NCI-H82 treated with DMSO at 0.1 percent for 48 hours (cell line): Measurements from ENCODE around the gene TRABD2B.

Source experiments
- DNase-seq: peaks from one replicate; lab custom pipeline; 2025; ENCODE audit not compliant: unreplicated experiment; lab: John Stamatoyannopoulos, UW

TRABD2B gene

GRCh38 chr1:47886141-47886540 lies 111.0 kb downstream of the TRABD2B start:
- no peak for DNase-seq

GRCh38 chr1:47885062-47885830 lies 111.9 kb downstream of the TRABD2B start:
- DNase-seq, result no peak

GRCh38 chr1:47883963-47884362 lies 113.2 kb downstream of the TRABD2B start:
- DNase-seq, result no peak

DNA sequence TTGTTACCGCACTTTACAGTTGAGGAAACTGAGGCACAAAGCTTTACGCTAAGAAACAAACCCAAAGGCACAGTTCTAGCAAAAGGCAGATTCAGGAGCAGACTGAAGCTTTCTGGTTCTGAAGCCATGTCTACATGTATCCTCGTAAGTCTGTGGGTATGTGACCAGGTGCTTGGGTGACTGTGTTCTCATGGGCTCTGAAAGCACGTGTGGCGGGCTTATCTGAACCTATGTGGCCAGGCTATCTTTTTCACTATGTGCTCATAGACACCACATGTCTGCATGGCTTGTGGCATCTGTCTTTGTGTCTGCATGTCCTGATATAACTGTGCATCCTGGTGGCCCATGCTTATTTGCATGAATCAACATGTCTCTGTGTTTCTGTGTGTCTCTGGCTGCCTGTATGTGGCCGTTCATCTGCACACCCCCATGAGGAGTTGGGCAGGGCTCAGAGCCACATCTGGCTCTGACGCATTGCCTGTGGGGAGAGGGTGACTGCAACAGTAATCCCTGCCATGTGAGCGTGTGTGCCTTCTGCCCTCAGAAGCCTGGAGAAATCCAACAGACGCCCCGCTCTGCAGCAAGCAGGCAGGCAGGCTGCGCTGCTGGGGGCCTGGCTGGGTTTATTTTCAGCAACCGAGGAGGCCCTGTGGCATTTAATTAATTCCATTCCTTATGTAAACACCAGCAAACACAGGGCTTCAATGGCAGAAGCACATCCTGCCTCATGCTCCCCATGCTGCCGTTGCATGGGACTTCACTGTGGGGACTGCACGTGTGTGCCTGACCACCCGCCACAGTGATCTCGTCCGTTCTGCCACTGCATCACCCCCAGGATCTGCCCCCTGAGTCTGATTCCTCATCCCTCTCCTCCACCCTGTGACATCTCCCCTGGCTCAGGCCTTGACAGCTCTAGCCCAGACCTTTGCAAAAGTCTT lies 115.4 kb downstream of the TRABD2B start:
- DNase-seq, result peak; percentile 28

GRCh38 chr1:47876587-47876963 lies 120.6 kb downstream of the TRABD2B start:
- DNase-seq, result no peak

- DNase-seq, result no peak
These were observed 121.2 kb downstream of the TRABD2B start for GRCh38 chr1:47875831-47876586.

DNA sequence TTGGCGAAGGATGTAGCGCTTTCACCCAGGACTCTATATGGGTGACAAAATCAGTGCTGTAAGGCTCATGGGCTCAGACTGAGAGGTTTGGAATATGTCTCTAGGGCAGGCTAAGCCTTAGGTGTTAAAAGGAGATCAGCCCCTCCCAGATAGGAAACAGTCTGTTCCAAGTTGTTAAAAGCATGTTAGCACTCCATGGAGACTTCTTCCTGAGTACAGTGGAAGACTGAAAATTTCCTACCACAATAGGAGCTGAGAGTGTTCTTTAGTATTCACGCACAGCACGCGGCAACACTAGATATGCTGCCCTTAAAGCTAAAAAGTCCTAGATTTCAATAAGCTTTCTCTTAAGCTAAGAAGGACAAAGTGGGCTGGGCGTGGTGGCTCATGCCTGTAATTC lies 122.1 kb downstream of the TRABD2B start:
- peak; percentile 40 for DNase-seq

- DNase-seq, result no peak
These were observed 123.8 kb downstream of the TRABD2B start for GRCh38 chr1:47873337-47873736.

DNA sequence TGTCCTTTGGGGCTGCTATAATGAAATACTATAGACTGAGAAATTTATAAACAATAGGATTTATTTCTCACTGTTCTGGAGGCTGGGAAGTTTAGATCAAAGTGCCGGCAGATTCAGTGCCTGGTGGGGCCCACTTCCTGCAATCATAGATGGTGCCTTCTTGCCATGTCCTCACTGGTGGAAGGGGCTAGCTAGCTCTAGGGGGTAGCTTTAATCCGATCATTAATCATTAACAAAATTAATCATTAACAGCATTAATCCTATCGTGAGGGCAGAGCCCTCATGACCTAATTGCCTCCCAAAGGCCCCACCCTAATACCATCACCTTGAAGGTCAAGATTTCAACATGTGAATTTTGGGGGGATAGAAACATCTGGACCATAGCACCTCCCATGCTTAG lies 124.3 kb downstream of the TRABD2B start:
- DNase-seq, result no peak

- no peak for DNase-seq
These were observed 125.3 kb downstream of the TRABD2B start for GRCh38 chr1:47871799-47872353.

GRCh38 chr1:47870946-47871676 lies 126.1 kb downstream of the TRABD2B start:
- peak; percentile 65 for DNase-seq

DNA sequence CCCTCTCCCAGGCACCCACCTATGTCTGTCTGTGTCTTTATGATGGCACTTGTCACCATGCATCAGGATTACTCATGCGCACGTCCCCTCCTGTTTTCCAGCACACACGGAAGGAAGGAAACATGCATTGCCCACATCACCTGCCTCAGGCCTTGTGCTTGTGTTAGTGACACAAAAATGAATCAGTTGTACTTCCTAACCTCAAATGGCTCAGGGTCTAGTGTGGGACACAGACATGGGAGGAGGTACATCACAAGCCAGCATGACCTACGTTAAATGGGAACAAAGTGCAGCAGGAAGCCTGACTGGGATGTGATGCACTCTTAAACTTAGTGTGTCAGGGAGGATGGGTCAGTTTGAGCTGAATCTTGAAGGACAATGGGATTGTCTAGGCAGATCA lies 126.7 kb downstream of the TRABD2B start:
- no peak for DNase-seq

- no peak for DNase-seq
These were observed 128.9 kb downstream of the TRABD2B start for GRCh38 chr1:47868348-47868676.

- no peak for DNase-seq
These were observed 129.5 kb downstream of the TRABD2B start for GRCh38 chr1:47867438-47868347.

GRCh38 chr1:47866601-47867437 lies 130.4 kb downstream of the TRABD2B start:
- peak; percentile 65 for DNase-seq

DNA sequence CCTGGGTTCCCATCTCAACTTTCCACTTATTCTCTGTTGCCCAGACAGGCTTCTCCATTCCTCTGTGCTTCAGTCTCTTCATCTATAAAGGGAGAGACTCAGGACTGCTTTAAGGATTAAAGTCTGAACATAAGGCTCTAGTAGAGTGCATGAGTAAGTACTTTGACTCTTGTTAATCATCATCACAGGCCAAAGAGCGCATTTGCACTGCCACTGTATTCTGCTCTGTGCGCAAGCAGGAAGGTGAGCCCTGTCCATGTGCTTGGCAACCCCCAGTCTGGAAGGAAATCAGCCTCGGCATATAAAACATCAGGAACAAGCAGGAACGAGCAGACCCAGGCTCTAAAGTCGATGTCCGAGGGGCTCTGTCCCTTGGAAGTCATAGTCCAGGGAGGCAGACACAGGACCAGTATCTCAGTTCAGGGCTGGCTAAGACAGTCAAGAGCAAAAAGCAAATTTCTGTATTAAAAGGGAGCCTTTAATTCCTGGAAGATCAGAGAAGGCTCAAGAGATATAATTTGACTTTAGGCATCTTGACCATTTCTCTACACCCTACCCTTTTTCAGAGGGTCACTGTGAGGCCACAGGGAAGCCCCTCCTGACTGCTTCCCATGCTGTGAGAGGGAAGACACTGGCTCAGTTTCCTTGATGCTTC lies 131.2 kb downstream of the TRABD2B start:
- DNase-seq, result peak; percentile 47

GRCh38 chr1:47859092-47859743 lies 138.0 kb downstream of the TRABD2B start:
- no peak for DNase-seq

GRCh38 chr1:47856996-47857395 lies 140.2 kb downstream of the TRABD2B start:
- no peak for DNase-seq
